K562 (cell line): ENCODE measurements around the gene WDR93. TPM values are rescaled to one million over a fixed set of nuclear protein-coding genes. Genes with fewer than 3 reads are reported as not detected.

ENCODE experiments used
- ARID1B ChIP-seq: fragments of 450-650 bp; IDR thresholded peaks from 2 replicates; pipeline ENCODE4 v1.6.1; 2016; ENCODE audit warnings: antibody characterized with exemption, mild to moderate bottlenecking, inconsistent platforms
- COPS2 ChIP-seq: fragments of 450-650 bp; conservative IDR thresholded peaks from 2 replicates; pipeline ENCODE4 v1.6.1; 2016; ENCODE audit warnings: mild to moderate bottlenecking, moderate library complexity
- ETV1 ChIP-seq: fragments of 450-650 bp; conservative IDR thresholded peaks from 2 replicates; pipeline ENCODE4 v1.6.1; 2016; ENCODE audit warnings: missing genetic modification characterization, control low read depth, low read depth, missing compliant biosample characterization
- GATAD2B ChIP-seq: fragments of 450-650 bp; IDR thresholded peaks from 2 replicates; pipeline ENCODE4 v1.6.1; 2017; ENCODE audit warnings: mild to moderate bottlenecking, borderline replicate concordance
- HNRNPK ChIP-seq: fragments of 200-400 bp; formaldehyde crosslinking; IDR thresholded peaks from one replicate; pipeline ENCODE4 v1.6.1; 2018; ENCODE audit warnings: mild to moderate bottlenecking, low read depth, low read length; ENCODE audit not compliant: poor library complexity, severe bottlenecking
- MAZ ChIP-seq, 2 experiments: fragments of 450-650 bp in 1 of 2; sonication (generic) in 1 of 2; formaldehyde crosslinking; IDR thresholded peaks in 1 of 2; conservative IDR thresholded peaks in 1 of 2; 2 replicates each; pipeline versions ENCODE4 v1.4.0 to v1.5.0; 2020; ENCODE audit warnings: mild to moderate bottlenecking in 1 of 2, missing genetic modification reagents in 1 of 2
- MXI1 ChIP-seq: IDR thresholded peaks from 2 replicates; pipeline ENCODE4 v1.6.1; 2011; ENCODE audit warnings: low read depth, mild to moderate bottlenecking, improper control_type of control experiment, low read length
- MYBL2 ChIP-seq, 2 experiments: fragments of 450-650 bp in 1 of 2; sonication (generic) in 1 of 2; formaldehyde crosslinking in 1 of 2; IDR thresholded peaks; 2 replicates each; pipeline versions ENCODE4 v1.6.1 to v1.8.1; 2017 to 2022; ENCODE audit warnings: borderline replicate concordance in 1 of 2, inconsistent platforms in 1 of 2, low read depth in 1 of 2, mild to moderate bottlenecking in 1 of 2, missing genetic modification reagents in 1 of 2, moderate library complexity in 1 of 2
- NBN ChIP-seq: fragments of 450-650 bp; IDR thresholded peaks from 2 replicates; pipeline ENCODE4 v1.6.1; 2016; ENCODE audit warnings: low read depth, mild to moderate bottlenecking
- NR4A1 ChIP-seq, 2 experiments: fragments of 250-450 bp in 1 of 2; fragments of 450-650 bp in 1 of 2; sonication (Bioruptor Pico) in 1 of 2; IDR thresholded peaks; 2 replicates each; pipeline versions ENCODE4 v1.4.0 to v1.6.1; 2016 to 2020; ENCODE audit warnings: mild to moderate bottlenecking in 2 of 2, missing compliant biosample characterization in 1 of 2, missing genetic modification characterization in 1 of 2, moderate library complexity in 1 of 2
- RBBP5 ChIP-seq: fragments of 200-600 bp; sonication (generic); IDR thresholded peaks from 2 replicates; pipeline ENCODE4 v1.6.1; 2012; ENCODE audit warnings: borderline replicate concordance, mild to moderate bottlenecking, low read length, control low read depth, inconsistent platforms; ENCODE audit not compliant: insufficient read depth, poor library complexity, severe bottlenecking
- SAP30 ChIP-seq: fragments of 200-600 bp; sonication (generic); IDR thresholded peaks from 2 replicates; pipeline ENCODE4 v1.6.1; 2012; ENCODE audit warnings: borderline replicate concordance, low read depth, mild to moderate bottlenecking, moderate library complexity, low read length, control low read depth, inconsistent platforms; ENCODE audit not compliant: insufficient read depth, poor library complexity, severe bottlenecking
- SLC30A9 ChIP-seq: fragments of 250-450 bp; sonication (Bioruptor Pico); IDR thresholded peaks from 2 replicates; pipeline ENCODE4 v1.8.0; 2022; ENCODE audit warnings: mild to moderate bottlenecking, moderate library complexity
- SRSF9 ChIP-seq: fragments of 200-400 bp; formaldehyde crosslinking; IDR thresholded peaks from 2 replicates; pipeline ENCODE4 v1.6.1; 2017; ENCODE audit warnings: low read depth, low read length, borderline replicate concordance
- ZMIZ1 ChIP-seq, 2 experiments: fragments of 150-350 bp in 1 of 2; IDR thresholded peaks; 2 replicates each; pipeline ENCODE4 v1.6.1; 2012 to 2016; ENCODE audit warnings: low read depth in 2 of 2, low read length in 2 of 2, mild to moderate bottlenecking in 1 of 2, moderate library complexity in 1 of 2
- ZNF134 ChIP-seq: fragments of 250-450 bp; sonication (Bioruptor Pico); conservative IDR thresholded peaks from 2 replicates; pipeline ENCODE4 v1.4.0; 2020
- ZNF212 ChIP-seq: fragments of 450-650 bp; formaldehyde crosslinking; IDR thresholded peaks from 2 replicates; pipeline ENCODE4 v1.4.0; 2020; ENCODE audit warnings: mild to moderate bottlenecking
- ZNF75A ChIP-seq: fragments of 450-650 bp; formaldehyde crosslinking; IDR thresholded peaks from 2 replicates; pipeline ENCODE4 v1.4.0; 2020; ENCODE audit warnings: mild to moderate bottlenecking
- polyA plus RNA-seq, 8 experiments: library from polyadenylated mRNA; depleted of rRNA in 4 of 8; stranded (reverse) in 5 of 8; unstranded in 3 of 8; fragments of >200 nt; fragmentation: Nextera tagmentation in 2 of 8; fragmentation: Illumina TruSeq in 1 of 8; extraction: Ambion mirVana in 2 of 8; extraction: Trizol in 1 of 8; gene quantifications; 2 replicates each; pipeline versions ENCODE4 v1.2.1 to v1.2.3, GENCODE V29; 2011 to 2014; ENCODE audit warnings: inconsistent platforms in 1 of 8, missing spikeins in 1 of 8
- total RNA-seq, 7 experiments: library from RNA; depleted of rRNA in 6 of 7; stranded (reverse); fragments of >200 nt in 6 of 7; fragmentation: Illumina TruSeq in 2 of 7; extraction: Trizol in 2 of 7; gene quantifications; 2 replicates each; pipeline versions ENCODE4 v1.2.1 to v1.2.3, GENCODE V29; 2011 to 2021; ENCODE audit warnings: low replicate concordance in 1 of 7
- TF ChIP-seq, protein P1 (sequence below): IDR thresholded peaks from 2 replicates; pipeline ENCODE4 v1.6.1; 2011; ENCODE audit warnings: borderline replicate concordance, low read depth, mild to moderate bottlenecking, moderate library complexity, low read length; ENCODE audit not compliant: insufficient read depth, poor library complexity, severe bottlenecking

Gene WDR93
- total and polyA plus RNA-seq, 9 of the 15 experiments (the other 6 are each of a cell fraction or from before 2014, with no cell fraction given) = not detected

GRCh38 chr15:89776274-89777072 lies 85.9 kb downstream of the WDR93 start, which contains the start of gene MESP2 (continued):
- TF ChIP-seq COPS2 (no peak), SRSF9 (no peak), SLC30A9 (no peak), MXI1 (no peak), HNRNPK (no peak), ETV1 (tag) (no peak), GATAD2B (no peak), ZMIZ1 (IDR thresholded peaks at IDR 0.05; ENCODE audit: low read depth in 2 of 2, low read length in 2 of 2) (no peak), MAZ (CRISPR knock-in tag; conservative IDR thresholded peaks at IDR 0.05 in 1 of 2, IDR thresholded peaks at IDR 0.05 in 1 of 2) (peak in 1 of 2 experiments; percentile 21; a peak in 1 of 4 replicates), ZNF75A (CRISPR knock-in tag) (no peak), MYBL2 (IDR thresholded peaks at IDR 0.05; ENCODE audit: low read depth) (no peak), MYBL2 (CRISPR knock-in tag; IDR thresholded peaks at IDR 0.05; ENCODE audit: borderline replicate concordance) (no peak), SAP30 (no peak), ZNF134 (no peak), RBBP5 (no peak), ZNF212 (CRISPR knock-in tag) (no peak), NBN (no peak), ARID1B (no peak), NR4A1 (CRISPR knock-in tag; IDR thresholded peaks at IDR 0.05) (0 out of 2 replicates have a peak, but pooled peaks have one; percentile 33), NR4A1 (tag; IDR thresholded peaks at IDR 0.05) (0 out of 2 replicates have a peak, but pooled peaks have one; percentile 27)
- TF ChIP-seq, protein P1, sequence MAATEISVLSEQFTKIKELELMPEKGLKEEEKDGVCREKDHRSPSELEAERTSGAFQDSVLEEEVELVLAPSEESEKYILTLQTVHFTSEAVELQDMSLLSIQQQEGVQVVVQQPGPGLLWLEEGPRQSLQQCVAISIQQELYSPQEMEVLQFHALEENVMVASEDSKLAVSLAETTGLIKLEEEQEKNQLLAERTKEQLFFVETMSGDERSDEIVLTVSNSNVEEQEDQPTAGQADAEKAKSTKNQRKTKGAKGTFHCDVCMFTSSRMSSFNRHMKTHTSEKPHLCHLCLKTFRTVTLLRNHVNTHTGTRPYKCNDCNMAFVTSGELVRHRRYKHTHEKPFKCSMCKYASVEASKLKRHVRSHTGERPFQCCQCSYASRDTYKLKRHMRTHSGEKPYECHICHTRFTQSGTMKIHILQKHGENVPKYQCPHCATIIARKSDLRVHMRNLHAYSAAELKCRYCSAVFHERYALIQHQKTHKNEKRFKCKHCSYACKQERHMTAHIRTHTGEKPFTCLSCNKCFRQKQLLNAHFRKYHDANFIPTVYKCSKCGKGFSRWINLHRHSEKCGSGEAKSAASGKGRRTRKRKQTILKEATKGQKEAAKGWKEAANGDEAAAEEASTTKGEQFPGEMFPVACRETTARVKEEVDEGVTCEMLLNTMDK = peak; percentile 93
